ENCODE data around the gene FLYWCH1. TPM values are rescaled to one million over a fixed set of nuclear protein-coding genes. Genes with fewer than 3 reads are reported as not detected.

The FLYWCH1 gene
- total and polyA plus RNA-seq, 4 donors, result 3.9 to 12.2 (median 7.8) TPM

DNA sequence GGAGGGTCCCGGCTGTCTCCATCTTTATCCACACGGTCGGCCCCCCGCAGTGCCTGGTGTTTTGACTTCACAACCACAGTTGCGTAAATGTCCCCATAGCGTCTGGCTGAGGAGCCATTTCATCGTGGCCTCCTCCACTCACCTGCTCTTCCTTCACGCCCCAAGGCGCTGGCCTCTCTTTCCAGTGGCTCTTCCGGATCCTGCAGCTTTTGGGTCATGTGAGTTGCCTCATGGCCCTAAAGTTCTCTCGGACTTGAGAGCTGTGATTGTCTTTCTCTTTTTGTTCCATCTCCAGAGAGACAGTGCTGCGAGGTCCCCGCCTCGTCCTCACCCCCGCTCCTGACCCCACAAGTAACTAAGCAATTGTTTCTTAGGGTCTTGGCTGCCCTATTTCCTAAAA is 22.7 kb downstream of the FLYWCH1 start:
- 92% methylated on average over 15 of the region's 15 CpGs for WGBS
- H3K36me3 ChIP-seq (ENCODE audit: control insufficient read depth in 4 of 4, insufficient read depth in 3 of 4, low read depth in 1 of 4, low read length in 3 of 4), result peaks cover 2 to 51% (median 19%) of the 10 kb centered on the region in 4 donors

More for the DNA sequence above, 22.7 kb downstream of the FLYWCH1 start:
- Histone ChIP-seq H3K4me3 (ENCODE audit: low read depth in 1 of 3, low read length in 3 of 3) (no peak overlapping the region), H3K9me3 (ENCODE audit: control insufficient read depth in 4 of 4, low read length in 3 of 4) (no peaks in the 10 kb centered on the region), H3K27ac (ENCODE audit: low read depth in 1 of 2, low read length in 2 of 2) (no peak overlapping the region), H3K27me3 (ENCODE audit: control insufficient read depth in 4 of 4, insufficient read depth in 4 of 4, low read length in 3 of 4) (no peaks in the 10 kb centered on the region), H3K9ac (ENCODE audit: low read depth in 1 of 2, low read length in 2 of 2) (no peak overlapping the region), H3K4me1 (ENCODE audit: control insufficient read depth in 4 of 4, insufficient read depth in 4 of 4, low read length in 3 of 4) (no peaks in the 10 kb centered on the region)
- no peak for DNase-seq (ENCODE audit: low spot score)
- TF ChIP-seq FOXA1 (IDR thresholded peaks at IDR 0.05), result no peak
- TF ChIP-seq, protein P1, sequence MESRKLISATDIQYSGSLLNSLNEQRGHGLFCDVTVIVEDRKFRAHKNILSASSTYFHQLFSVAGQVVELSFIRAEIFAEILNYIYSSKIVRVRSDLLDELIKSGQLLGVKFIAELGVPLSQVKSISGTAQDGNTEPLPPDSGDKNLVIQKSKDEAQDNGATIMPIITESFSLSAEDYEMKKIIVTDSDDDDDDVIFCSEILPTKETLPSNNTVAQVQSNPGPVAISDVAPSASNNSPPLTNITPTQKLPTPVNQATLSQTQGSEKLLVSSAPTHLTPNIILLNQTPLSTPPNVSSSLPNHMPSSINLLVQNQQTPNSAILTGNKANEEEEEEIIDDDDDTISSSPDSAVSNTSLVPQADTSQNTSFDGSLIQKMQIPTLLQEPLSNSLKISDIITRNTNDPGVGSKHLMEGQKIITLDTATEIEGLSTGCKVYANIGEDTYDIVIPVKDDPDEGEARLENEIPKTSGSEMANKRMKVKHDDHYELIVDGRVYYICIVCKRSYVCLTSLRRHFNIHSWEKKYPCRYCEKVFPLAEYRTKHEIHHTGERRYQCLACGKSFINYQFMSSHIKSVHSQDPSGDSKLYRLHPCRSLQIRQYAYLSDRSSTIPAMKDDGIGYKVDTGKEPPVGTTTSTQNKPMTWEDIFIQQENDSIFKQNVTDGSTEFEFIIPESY (IDR thresholded peaks at IDR 0.05), result no peak
- no peak for TF ChIP-seq TAF1 (conservative IDR thresholded peaks at IDR 0.05)
- TF ChIP-seq EGR1 (IDR thresholded peaks at IDR 0.05; ENCODE audit: low read depth in 2 of 2), result no peak
- TF ChIP-seq RXRA (IDR thresholded peaks at IDR 0.05), result no peak
- TF ChIP-seq, protein P2, sequence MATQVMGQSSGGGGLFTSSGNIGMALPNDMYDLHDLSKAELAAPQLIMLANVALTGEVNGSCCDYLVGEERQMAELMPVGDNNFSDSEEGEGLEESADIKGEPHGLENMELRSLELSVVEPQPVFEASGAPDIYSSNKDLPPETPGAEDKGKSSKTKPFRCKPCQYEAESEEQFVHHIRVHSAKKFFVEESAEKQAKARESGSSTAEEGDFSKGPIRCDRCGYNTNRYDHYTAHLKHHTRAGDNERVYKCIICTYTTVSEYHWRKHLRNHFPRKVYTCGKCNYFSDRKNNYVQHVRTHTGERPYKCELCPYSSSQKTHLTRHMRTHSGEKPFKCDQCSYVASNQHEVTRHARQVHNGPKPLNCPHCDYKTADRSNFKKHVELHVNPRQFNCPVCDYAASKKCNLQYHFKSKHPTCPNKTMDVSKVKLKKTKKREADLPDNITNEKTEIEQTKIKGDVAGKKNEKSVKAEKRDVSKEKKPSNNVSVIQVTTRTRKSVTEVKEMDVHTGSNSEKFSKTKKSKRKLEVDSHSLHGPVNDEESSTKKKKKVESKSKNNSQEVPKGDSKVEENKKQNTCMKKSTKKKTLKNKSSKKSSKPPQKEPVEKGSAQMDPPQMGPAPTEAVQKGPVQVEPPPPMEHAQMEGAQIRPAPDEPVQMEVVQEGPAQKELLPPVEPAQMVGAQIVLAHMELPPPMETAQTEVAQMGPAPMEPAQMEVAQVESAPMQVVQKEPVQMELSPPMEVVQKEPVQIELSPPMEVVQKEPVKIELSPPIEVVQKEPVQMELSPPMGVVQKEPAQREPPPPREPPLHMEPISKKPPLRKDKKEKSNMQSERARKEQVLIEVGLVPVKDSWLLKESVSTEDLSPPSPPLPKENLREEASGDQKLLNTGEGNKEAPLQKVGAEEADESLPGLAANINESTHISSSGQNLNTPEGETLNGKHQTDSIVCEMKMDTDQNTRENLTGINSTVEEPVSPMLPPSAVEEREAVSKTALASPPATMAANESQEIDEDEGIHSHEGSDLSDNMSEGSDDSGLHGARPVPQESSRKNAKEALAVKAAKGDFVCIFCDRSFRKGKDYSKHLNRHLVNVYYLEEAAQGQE (IDR thresholded peaks at IDR 0.05), result no peak
- TF ChIP-seq, protein P3, sequence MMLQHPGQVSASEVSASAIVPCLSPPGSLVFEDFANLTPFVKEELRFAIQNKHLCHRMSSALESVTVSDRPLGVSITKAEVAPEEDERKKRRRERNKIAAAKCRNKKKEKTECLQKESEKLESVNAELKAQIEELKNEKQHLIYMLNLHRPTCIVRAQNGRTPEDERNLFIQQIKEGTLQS (IDR thresholded peaks at IDR 0.05), result no peak
- TF ChIP-seq HNF4A (conservative IDR thresholded peaks at IDR 0.05), result no peak
- TF ChIP-seq, protein P4, sequence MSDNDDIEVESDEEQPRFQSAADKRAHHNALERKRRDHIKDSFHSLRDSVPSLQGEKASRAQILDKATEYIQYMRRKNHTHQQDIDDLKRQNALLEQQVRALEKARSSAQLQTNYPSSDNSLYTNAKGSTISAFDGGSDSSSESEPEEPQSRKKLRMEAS (IDR thresholded peaks at IDR 0.05), result no peak
- TF ChIP-seq YY1 (IDR thresholded peaks at IDR 0.05), result no peak
- TF ChIP-seq HNF4G (IDR thresholded peaks at IDR 0.05), result no peak
- TF ChIP-seq, protein P5, sequence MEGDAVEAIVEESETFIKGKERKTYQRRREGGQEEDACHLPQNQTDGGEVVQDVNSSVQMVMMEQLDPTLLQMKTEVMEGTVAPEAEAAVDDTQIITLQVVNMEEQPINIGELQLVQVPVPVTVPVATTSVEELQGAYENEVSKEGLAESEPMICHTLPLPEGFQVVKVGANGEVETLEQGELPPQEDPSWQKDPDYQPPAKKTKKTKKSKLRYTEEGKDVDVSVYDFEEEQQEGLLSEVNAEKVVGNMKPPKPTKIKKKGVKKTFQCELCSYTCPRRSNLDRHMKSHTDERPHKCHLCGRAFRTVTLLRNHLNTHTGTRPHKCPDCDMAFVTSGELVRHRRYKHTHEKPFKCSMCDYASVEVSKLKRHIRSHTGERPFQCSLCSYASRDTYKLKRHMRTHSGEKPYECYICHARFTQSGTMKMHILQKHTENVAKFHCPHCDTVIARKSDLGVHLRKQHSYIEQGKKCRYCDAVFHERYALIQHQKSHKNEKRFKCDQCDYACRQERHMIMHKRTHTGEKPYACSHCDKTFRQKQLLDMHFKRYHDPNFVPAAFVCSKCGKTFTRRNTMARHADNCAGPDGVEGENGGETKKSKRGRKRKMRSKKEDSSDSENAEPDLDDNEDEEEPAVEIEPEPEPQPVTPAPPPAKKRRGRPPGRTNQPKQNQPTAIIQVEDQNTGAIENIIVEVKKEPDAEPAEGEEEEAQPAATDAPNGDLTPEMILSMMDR (IDR thresholded peaks at IDR 0.05; ENCODE audit: low read depth, low read length, missing input control), result no peak
- no peak for TF ChIP-seq FOXA2 (IDR thresholded peaks at IDR 0.05)
- TF ChIP-seq NR2F2 (IDR thresholded peaks at IDR 0.05), result no peak
- no peak for TF ChIP-seq SP1 (IDR thresholded peaks at IDR 0.05)
- no peak for TF ChIP-seq JUND (IDR thresholded peaks at IDR 0.05)
- TF ChIP-seq RAD21 (IDR thresholded peaks at IDR 0.05), result no peak
- no peak for TF ChIP-seq GABPA (IDR thresholded peaks at IDR 0.05 in 1 of 2, conservative IDR thresholded peaks at IDR 0.05 in 1 of 2)

Data from liver (tissue), 9 donors.